GM19193 (cell line): ENCODE measurements around the gene PA2G4.

Experiments
- POLR2A ChIP-seq: IDR thresholded peaks from 4 replicates; pipeline ENCODE4 v1.6.1; 2011; ENCODE audit not compliant: insufficient read depth, insufficient read length; ENCODE audit errors: extremely low read depth

PA2G4 gene

GRCh38 chr12:56129942-56130495, 25.7 kb downstream of the PA2G4 start:
- no peak for TF ChIP-seq POLR2A

DNA sequence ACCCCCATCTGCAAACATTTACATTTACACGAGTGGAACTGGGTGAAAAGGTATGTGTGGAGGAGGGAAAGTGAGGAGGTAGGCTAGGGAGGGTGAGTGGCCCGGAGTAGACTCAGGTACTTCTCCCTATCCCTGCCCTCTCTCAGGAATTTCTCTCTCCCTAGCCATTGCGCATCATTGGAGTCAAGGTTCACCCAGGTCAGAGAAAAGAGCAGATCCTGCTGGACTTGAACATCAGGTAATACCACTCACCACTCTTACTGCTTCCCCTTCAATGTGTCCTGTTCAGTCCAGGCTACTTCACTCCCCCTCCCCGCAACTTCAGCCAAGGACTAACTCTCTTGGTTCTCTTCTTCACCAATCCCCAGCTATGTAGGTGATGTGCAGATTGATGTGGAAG, 26.5 kb downstream of the PA2G4 start:
- TF ChIP-seq POLR2A: no peak

GRCh38 chr12:56134897-56135296, 30.5 kb downstream of the PA2G4 start:
- TF ChIP-seq POLR2A: no peak

DNA sequence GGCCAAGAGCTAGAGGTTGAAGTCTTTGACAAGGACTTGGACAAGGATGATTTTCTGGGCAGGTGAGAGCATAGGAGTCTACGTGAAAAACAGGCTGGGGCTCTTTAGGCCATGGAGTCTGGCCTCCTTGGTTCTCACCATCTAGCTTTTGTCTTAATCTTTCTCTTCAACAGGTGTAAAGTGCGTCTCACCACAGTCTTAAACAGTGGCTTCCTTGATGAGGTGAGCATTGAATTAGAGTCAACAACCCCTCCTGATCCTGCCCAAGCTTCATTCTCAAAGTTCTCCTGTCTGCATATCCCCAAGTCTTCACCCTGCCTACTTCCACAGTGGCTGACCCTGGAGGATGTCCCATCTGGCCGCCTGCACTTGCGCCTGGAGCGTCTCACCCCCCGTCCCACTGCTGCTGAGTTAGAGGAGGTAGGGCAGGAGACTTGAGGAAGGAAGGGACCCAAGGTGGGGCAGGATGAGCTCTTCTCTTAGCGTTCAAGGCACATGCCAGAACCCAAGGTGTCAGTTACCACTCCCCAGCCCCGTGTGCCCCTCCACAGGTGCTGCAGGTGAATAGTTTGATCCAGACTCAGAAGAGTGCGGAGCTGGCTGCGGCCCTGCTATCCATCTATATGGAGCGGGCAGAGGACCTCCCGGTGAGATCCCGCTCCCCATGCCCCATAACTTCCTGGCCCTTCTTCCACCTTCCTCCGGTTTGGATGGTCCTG, 33.7 kb downstream of the PA2G4 start:
- no peak for TF ChIP-seq POLR2A

GRCh38 chr12:56141946-56142784, 37.8 kb downstream of the PA2G4 start:
- no peak for TF ChIP-seq POLR2A

DNA sequence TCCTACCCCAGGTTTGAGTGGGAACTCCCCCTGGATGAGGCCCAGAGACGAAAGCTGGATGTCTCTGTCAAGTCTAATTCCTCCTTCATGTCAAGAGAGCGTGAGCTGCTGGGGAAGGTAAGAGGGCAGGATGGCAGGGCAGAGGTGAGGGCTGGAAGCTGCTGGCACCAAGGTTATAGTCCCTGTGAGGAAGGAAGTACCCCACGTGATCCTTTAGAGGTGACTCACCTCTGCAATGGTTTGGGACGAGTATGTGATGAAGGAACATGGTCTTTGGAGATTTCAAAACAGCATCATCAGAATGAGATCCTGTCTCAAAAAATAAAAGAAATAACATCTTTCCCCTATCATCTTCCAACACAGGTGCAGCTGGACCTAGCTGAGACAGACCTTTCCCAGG, 38.9 kb downstream of the PA2G4 start:
- no peak for TF ChIP-seq POLR2A

- TF ChIP-seq POLR2A: no peak
Observed at GRCh38 chr12:56143870-56144269, 39.5 kb downstream of the PA2G4 start.

- no peak for TF ChIP-seq POLR2A
Observed at GRCh38 chr12:56145217-56145616, 40.9 kb downstream of the PA2G4 start.

DNA sequence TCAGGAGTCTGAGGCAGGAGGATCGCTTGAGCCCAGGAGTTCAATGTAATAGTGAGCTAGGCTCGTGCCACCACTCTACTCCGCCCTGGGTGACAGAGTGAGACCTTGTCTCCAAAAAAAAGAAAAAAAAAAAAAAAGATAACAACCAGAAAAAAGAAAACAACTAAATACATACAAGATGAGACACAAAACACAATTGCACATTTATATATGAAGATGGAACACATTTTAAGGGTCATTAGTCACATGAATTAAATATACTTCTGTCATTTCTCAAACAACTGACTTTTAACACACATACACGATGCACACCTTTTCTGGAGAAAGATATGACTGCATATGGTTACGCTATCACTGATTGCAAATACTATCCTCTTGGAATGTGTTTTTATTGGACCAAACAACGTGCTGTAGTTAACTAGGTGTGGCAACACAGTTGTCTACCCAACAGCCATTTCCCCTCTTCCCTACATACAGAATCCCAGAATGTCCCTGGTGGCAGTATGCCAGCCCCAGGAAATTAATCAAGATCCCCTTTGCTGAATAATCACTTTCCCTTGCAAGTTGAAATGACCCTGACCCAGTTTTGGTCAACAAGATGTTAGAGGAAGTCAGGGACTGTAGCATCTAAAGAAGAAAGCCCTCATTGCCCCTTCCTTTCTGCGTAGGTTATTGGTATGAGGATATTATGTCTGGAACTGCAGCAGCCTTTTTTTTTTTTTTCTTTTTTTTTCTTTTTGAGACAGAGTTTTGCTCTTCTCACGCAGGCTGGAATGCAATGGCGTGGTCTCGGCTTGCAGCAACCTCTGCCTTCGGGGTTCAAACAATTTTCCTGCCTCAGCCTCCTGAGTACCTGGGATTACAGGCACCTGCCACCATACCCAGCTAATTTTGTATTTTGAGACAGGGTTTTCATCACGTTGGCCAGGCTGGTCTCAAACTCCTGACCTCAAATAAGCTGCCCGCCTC, 42.4 kb downstream of the PA2G4 start:
- no peak for TF ChIP-seq POLR2A

DNA sequence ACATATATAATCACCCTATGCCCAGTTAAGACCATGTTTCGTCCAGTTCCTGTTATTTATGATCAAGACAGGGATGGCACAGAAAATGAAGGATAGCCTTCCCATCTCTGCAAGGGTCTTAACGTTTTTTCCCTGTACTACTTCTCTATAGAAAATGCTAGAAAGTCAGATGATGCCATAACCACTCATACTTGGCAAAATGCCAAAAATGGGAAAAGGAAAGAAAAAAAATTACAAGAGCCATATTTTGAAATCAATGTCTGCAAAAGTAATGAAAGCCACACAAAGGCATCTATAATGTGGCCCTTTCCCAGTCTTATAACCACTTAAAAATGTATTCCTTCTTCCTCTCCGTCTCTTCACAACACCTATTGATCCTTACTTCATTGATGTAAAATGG, 46.2 kb downstream of the PA2G4 start:
- no peak for TF ChIP-seq POLR2A

DNA sequence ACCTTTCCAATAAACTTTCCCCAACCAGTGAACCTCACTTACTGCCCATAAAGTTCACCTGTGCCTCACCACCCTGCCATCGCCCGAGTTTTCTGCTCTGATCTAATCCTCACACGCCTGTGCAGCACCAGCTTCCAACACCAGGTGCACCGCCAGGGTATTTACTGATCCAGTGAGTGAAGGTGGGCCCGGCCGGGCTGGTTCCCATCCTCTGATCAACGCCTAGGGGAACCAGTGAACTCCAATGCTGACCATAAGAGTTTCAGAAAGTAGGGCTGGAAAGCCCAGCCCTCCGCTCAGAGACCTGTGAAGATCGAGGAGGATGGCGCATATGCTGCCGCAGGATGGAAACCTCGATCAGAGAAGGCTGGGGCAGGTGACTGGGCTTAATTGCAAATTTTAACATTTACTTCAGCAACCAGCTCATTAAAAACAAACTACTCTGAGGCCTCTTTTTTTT, 47.3 kb downstream of the PA2G4 start:
- no peak for TF ChIP-seq POLR2A

DNA sequence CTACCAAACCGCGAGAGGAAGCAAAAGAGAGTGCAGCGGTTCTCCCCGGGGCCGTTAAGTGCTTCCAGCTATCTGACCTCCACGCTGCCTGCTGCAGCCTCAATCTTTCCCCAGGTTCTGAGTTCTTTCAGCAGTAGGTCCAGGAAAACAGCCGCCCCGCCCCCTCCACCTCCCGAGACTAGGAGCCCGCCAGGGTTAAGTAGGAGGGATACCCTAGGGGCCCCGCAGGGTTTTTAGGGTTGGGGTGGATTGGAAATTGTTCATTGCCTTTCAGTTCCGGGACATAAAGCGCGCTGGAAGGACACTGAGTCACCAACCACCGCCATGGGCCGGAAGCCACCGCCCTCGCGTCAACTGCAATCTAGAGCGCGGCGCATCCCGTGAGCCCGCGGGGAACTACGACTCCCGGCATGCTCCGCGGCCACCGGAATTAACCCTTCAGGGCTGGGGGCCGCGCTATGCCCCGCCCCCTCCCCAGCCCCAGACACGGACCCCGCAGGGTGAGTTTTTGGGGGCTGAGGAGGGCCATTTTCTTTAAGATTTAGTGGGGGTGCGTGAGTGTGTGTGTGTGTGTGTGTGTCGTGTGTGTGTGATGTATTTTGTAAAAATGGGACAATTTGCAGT, 47.9 kb downstream of the PA2G4 start, which contains the start of gene MYL6B:
TSS of gene MYL6B (plus strand) at position 456 of the 624 bp plus-strand sequence. CDS start 1,332 bp downstream, outside the sequence.
- TF ChIP-seq POLR2A: peak; percentile 87

GRCh38 chr12:56152756-56153677, 48.7 kb downstream of the PA2G4 start:
- no peak for TF ChIP-seq POLR2A
